K562 (cell line): ENCODE measurements around the gene MAML1.

Source experiments
- ELF4 ChIP-seq: fragments of 450-650 bp; formaldehyde crosslinking; IDR thresholded peaks from 2 replicates; pipeline ENCODE4 v1.4.0; 2022; ENCODE audit warnings: missing genetic modification characterization
- MXI1 ChIP-seq: IDR thresholded peaks from 2 replicates; pipeline ENCODE4 v1.6.1; 2011; ENCODE audit warnings: low read depth, mild to moderate bottlenecking, improper control_type of control experiment, low read length
- POLR2AphosphoS5 ChIP-seq: IDR thresholded peaks from 2 replicates; pipeline ENCODE4 v1.6.1; 2011; ENCODE audit warnings: mild to moderate bottlenecking, low read depth, low read length, moderate library complexity; ENCODE audit not compliant: control insufficient read depth, insufficient read depth
- ZNF12 ChIP-seq: sonication (generic); formaldehyde crosslinking; IDR thresholded peaks from 2 replicates; pipeline ENCODE4 v1.4.0; 2020; ENCODE audit warnings: mild to moderate bottlenecking, missing genetic modification reagents

DNA sequence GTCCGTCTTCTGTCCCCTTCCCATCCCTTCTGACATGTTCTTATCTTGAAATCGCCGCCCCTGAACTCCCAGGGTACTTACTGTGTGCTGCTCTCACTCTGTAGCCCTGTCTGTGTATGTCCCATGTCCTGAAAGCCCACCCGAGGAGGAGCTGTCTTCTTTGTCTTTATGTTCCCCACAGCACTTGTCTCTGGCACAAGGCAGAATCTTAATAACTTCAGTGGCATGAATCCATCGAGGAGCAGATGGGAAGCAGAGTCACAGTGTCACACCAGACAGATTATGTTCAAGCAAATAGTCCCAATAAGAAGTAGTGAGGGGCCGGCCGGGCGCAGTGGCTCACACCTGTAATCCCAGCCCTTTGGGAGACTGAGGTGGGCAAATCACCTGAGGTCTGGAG, 31.4 kb downstream of the MAML1 start:
- TF ChIP-seq ZNF12 (CRISPR knock-in tag) (no peak), ELF4 (no peak), POLR2AphosphoS5 (no peak), MXI1 (no peak)
